Kidney epithelial cell (primary cell): Measurements from ENCODE around the gene TCHHL1. TPM values are rescaled to one million over a fixed set of nuclear protein-coding genes. Genes with fewer than 3 reads are reported as not detected.
A peak's percentile ranks its signal among the peaks of the same experiment; 100 is the strongest.

Experiments
- DNase-seq: peaks from one replicate; pipeline ENCODE4 v3.0.0-alpha.2; 2010; ENCODE audit warnings: low read depth
- H3K27me3 ChIP-seq: 2 replicates; pipeline ENCODE4 v1.6.0; 2011; ENCODE audit warnings: low read length; ENCODE audit not compliant: control insufficient read depth, insufficient read depth
- H3K36me3 ChIP-seq: 2 replicates; pipeline ENCODE4 v1.5.1; 2011; ENCODE audit warnings: low read length; ENCODE audit not compliant: control insufficient read depth, insufficient read depth
- H3K4me3 ChIP-seq: 2 replicates; pipeline ENCODE4 v1.5.1; 2011; ENCODE audit warnings: low read depth, mild to moderate bottlenecking, control low read depth, low read length
- total RNA-seq: library from RNA; depleted of rRNA; stranded (reverse); fragments of >200 nt; gene quantifications from 2 replicates; pipeline ENCODE4 v1.2.3, GENCODE V29; 2015
- TF ChIP-seq, protein P1 (sequence below): IDR thresholded peaks from 2 replicates; pipeline ENCODE4 v1.5.1; 2011; ENCODE audit warnings: mild to moderate bottlenecking, moderate library complexity, low read length, control low read depth, inconsistent platforms; ENCODE audit not compliant: insufficient read depth, poor library complexity, severe bottlenecking

Gene TCHHL1
- total RNA-seq, 1 donor from 2014 or later = not detected

DNA sequence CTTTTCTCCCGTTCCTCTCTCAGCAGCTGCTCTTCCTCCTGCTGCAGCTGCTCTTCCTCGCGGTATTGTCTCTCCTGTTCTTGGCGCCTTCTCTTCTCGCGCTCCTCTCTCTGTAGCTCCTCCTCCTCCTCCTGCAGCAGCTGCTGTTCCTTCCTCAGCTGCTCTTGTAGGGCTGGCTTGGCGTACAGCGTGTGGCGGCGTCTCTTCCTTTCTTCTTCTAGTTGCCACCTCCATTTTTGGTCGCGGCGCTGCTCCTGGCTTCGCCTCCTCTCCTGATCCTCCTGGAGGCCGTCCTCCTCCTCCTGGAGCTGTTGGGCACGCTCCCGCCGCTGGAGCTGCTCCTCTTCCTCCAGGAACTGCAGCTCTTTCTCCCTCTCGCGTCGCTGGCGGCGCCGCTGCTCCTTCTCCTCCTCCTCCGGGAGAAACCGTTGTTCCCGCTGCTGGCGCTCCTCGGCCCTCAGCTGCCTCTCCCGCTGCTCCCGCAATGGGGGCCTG lies 21.5 kb upstream of the TCHHL1 start:
- no peaks in the 10 kb centered on the region for H3K36me3 ChIP-seq
- TF ChIP-seq, protein P1, sequence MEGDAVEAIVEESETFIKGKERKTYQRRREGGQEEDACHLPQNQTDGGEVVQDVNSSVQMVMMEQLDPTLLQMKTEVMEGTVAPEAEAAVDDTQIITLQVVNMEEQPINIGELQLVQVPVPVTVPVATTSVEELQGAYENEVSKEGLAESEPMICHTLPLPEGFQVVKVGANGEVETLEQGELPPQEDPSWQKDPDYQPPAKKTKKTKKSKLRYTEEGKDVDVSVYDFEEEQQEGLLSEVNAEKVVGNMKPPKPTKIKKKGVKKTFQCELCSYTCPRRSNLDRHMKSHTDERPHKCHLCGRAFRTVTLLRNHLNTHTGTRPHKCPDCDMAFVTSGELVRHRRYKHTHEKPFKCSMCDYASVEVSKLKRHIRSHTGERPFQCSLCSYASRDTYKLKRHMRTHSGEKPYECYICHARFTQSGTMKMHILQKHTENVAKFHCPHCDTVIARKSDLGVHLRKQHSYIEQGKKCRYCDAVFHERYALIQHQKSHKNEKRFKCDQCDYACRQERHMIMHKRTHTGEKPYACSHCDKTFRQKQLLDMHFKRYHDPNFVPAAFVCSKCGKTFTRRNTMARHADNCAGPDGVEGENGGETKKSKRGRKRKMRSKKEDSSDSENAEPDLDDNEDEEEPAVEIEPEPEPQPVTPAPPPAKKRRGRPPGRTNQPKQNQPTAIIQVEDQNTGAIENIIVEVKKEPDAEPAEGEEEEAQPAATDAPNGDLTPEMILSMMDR = no peak
- peak overlapping the region; percentile 32 for H3K4me3 ChIP-seq
- no peak for DNase-seq
- peaks cover 74% of the 10 kb centered on the region for H3K27me3 ChIP-seq

DNA sequence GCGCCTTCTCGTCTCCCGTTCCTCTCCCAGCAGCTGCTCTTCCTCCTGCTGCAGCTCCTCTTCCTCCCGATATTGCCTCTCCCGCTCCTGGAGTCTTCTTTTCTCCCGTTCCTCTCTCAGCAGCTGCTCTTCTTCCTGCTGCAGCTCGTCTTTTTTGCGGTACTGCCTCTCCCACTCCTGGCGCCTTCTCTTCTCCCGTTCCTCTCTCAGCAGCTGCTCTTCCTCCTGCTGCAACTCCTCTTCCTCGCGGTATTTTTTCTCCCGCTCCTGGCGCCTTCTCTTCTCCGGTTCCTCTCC lies 21.1 kb upstream of the TCHHL1 start:
- DNase-seq = no peak
- H3K36me3 ChIP-seq = no peaks in the 10 kb centered on the region
- TF ChIP-seq, protein P1 = no peak
- peak overlapping the region; percentile 32 for H3K4me3 ChIP-seq
- H3K27me3 ChIP-seq = peaks cover 72% of the 10 kb centered on the region

DNA sequence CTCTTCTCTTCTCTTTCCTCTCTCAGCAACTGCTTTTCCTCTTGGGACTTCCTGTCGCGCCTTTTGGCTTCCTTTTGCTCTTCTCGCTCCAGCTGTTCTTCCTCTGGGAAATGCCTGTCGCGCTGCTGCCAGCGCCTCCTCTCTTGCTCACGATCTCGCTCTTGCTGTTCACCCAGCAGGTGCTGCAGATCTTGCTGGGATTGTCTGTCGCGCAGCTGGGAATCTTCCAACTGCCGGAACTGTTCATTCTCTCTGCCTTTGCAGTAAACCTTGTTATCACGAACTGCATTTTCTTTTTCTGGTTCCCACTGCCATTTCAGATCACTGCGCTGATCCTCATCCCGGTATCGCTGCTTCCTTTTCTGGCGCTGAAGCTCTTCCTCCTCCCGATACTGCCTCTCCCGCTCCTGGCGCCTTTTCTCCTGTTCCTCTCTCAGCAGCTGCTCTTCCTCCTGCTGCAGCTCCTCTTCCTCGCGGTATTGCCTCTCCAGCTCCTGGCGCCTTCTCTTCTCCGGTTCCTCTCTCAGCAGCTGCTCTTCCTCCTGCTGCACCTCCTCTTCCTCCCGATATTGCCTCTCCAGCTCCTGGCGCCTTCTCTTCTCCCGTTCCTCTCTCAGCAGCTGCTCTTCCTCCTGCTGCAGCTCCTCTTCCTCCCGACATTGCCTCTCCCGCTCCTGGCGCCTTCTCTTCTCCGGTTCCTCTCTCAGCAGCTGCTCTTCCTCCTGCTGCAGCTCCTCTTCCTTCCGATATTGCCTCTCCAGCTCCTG lies 20.6 kb upstream of the TCHHL1 start:
- no peak for DNase-seq
- H3K4me3 ChIP-seq = peak overlapping the region; percentile 32

DNA sequence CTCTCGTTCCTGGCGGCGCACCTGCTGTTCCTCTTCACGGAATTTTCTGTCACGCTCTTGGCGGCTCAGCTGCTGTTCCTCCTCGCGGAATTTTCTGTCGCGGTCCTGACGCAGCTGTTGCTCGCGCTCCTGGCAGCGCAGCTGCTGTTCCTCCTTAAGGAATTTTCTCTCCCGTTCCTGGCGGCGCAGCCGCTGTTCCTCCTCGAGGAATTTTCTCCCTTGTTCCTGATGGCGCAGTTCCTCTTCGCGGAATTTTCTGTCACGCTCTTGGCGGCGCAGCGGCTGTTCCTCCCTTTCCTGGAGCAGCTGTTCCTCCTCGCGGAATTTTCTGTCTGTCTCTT lies 20.0 kb upstream of the TCHHL1 start:
- TF ChIP-seq, protein P1 = no peak
- no peak for DNase-seq
- Histone ChIP-seq H3K36me3 (no peaks in the 10 kb centered on the region), H3K4me3 (no peak overlapping the region), H3K27me3 (peaks cover 64% of the 10 kb centered on the region)

More for the DNA sequence above, 20.6 kb upstream of the TCHHL1 start:
- Histone ChIP-seq H3K27me3 (peaks cover 69% of the 10 kb centered on the region), H3K36me3 (no peaks in the 10 kb centered on the region)
- TF ChIP-seq, protein P1 = no peak

DNA sequence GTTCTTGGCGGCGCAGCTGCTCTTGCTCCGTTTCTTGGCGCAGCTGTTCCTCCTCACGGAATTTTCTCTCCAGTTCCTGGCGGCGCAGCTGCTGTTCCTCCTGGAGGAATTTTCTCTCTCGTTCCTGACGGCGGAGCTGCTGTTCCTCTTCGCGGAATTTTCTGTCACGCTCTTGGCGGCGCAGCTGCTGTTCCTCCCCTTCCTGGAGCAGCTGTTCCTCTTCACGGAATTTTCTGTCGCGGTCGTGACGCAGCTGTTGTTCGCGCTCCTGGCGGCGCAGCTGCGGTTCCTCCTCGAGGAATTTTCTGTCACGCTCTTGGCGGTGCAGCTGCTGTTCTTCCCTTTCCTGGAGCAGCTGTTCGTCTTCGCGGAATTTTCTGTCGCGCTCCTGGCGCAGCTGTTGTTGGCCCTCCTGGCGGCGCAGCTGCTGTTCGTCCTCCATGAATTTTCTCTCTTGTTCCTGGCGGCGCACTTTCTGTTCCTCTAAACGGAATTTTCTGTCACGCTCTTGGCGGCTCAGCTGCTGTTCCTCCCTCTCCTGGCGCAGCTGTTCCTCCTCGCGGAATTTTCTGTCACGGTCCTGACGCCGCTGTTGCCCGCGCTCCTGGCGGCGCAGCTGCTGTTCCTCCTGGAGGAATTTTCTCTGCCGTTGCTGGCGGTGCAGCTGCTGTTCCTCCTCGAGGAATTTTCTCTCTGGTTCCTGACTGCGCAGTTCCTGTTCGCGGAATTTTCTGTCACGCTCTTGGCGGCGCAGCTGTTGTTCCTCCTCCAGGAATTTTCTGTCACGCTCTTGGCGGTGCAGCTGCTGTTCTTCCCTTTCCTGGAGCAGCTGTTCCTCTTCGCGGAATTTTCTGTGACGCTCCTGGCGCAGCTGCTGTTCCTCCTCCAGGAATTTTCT lies 19.4 kb upstream of the TCHHL1 start:
- DNase-seq = no peak
- H3K36me3 ChIP-seq = no peaks in the 10 kb centered on the region
- TF ChIP-seq, protein P1 = no peak
- peak overlapping the region; percentile 31 for H3K4me3 ChIP-seq
- peaks cover 58% of the 10 kb centered on the region for H3K27me3 ChIP-seq
